ENCODE measurements around the gene LILRA2.

GRCh38 chr19:54551293-54551692, 22.3 kb upstream of the LILRA2 start:
- no peak for TF ChIP-seq CTCF (IDR thresholded peaks at IDR 0.05)
- TF ChIP-seq EZH2 (IDR thresholded peaks at IDR 0.05) = no peak
- TF ChIP-seq EZH2phosphoT487 (IDR thresholded peaks at IDR 0.05) = no peak
